Measurements from ENCODE around the gene SMYD4. TPM values are rescaled to one million over a fixed set of nuclear protein-coding genes. Genes with fewer than 3 reads are reported as not detected.

SMYD4 gene
- total and polyA plus RNA-seq, 9 of the 15 experiments (the other 6 are each of a cell fraction or from before 2014, with no cell fraction given): 1.3 to 10.2 (median 6.7) TPM

DNA sequence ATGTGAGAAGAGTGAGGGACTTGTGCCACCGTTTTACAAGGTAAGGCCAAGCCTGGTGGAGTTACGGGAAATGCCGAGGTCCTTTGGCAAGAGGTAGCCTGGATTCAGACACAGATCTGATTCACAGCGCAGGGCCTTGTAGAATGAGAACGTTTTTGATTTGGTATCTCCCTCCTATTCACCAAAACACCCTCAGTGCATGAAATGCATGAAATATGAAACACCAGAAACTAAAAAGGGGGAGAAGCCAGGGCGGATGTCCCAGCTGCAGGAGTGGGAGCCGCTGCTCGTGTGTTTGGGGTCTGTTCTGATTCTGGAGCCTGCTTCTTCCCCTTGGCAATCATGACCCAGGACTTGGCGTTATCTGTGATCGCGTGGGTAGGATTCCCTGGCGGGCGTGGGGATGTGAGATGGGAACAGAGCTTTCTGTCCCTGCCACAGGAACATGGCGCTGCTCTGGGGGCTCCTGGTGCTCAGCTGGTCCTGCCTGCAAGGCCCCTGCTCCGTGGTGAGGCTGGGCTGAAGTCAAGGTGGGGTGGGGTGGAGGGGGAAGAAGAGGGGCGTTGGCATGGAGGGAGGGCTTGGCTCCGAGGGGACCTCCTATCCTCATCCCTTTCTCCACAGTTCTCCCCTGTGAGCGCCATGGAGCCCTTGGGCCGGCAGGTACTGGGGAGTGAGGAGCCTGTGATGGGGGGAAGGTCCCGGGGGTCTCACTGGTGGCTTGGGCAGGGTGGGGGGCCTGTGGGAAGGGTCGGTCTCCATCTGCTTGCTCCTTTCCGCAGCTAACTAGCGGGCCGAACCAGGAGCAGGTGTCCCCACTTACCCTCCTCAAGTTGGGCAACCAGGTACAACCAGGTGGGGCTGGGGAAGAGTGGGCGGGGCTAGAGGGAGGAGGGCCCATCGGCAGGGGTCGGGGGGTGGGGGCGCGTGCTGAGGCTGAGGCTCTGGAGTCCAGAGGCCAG, 84.9 kb downstream of the SMYD4 start (continued):
- no peak for TF ChIP-seq MAFK (IDR thresholded peaks at IDR 0.05; ENCODE audit: low read length)
- TF ChIP-seq, protein P1, sequence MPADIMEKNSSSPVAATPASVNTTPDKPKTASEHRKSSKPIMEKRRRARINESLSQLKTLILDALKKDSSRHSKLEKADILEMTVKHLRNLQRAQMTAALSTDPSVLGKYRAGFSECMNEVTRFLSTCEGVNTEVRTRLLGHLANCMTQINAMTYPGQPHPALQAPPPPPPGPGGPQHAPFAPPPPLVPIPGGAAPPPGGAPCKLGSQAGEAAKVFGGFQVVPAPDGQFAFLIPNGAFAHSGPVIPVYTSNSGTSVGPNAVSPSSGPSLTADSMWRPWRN (IDR thresholded peaks at IDR 0.05; ENCODE audit: low read depth): no peak
- TF ChIP-seq SMARCA4 (IDR thresholded peaks at IDR 0.05): no peak
- no peak for TF ChIP-seq PML (IDR thresholded peaks at IDR 0.05; ENCODE audit: low read length)
- TF ChIP-seq, protein P2, sequence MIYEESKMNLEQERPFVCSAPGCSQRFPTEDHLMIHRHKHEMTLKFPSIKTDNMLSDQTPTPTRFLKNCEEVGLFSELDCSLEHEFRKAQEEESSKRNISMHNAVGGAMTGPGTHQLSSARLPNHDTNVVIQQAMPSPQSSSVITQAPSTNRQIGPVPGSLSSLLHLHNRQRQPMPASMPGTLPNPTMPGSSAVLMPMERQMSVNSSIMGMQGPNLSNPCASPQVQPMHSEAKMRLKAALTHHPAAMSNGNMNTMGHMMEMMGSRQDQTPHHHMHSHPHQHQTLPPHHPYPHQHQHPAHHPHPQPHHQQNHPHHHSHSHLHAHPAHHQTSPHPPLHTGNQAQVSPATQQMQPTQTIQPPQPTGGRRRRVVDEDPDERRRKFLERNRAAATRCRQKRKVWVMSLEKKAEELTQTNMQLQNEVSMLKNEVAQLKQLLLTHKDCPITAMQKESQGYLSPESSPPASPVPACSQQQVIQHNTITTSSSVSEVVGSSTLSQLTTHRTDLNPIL (CRISPR knock-in tag; IDR thresholded peaks at IDR 0.05): no peak
- TF ChIP-seq, protein P3, sequence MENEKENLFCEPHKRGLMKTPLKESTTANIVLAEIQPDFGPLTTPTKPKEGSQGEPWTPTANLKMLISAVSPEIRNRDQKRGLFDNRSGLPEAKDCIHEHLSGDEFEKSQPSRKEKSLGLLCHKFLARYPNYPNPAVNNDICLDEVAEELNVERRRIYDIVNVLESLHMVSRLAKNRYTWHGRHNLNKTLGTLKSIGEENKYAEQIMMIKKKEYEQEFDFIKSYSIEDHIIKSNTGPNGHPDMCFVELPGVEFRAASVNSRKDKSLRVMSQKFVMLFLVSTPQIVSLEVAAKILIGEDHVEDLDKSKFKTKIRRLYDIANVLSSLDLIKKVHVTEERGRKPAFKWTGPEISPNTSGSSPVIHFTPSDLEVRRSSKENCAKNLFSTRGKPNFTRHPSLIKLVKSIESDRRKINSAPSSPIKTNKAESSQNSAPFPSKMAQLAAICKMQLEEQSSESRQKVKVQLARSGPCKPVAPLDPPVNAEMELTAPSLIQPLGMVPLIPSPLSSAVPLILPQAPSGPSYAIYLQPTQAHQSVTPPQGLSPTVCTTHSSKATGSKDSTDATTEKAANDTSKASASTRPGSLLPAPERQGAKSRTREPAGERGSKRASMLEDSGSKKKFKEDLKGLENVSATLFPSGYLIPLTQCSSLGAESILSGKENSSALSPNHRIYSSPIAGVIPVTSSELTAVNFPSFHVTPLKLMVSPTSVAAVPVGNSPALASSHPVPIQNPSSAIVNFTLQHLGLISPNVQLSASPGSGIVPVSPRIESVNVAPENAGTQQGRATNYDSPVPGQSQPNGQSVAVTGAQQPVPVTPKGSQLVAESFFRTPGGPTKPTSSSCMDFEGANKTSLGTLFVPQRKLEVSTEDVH (IDR thresholded peaks at IDR 0.05; ENCODE audit: low read depth, partially characterized antibody): no peak
- TF ChIP-seq ZC3H11A (IDR thresholded peaks at IDR 0.05; ENCODE audit: low read depth, low read length): no peak
- no peak for TF ChIP-seq KHSRP (IDR thresholded peaks at IDR 0.05)
- TF ChIP-seq, protein P4, sequence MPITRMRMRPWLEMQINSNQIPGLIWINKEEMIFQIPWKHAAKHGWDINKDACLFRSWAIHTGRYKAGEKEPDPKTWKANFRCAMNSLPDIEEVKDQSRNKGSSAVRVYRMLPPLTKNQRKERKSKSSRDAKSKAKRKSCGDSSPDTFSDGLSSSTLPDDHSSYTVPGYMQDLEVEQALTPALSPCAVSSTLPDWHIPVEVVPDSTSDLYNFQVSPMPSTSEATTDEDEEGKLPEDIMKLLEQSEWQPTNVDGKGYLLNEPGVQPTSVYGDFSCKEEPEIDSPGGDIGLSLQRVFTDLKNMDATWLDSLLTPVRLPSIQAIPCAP (CRISPR knock-in tag; IDR thresholded peaks at IDR 0.05; ENCODE audit: borderline replicate concordance): no peak
- TF ChIP-seq, protein P5, sequence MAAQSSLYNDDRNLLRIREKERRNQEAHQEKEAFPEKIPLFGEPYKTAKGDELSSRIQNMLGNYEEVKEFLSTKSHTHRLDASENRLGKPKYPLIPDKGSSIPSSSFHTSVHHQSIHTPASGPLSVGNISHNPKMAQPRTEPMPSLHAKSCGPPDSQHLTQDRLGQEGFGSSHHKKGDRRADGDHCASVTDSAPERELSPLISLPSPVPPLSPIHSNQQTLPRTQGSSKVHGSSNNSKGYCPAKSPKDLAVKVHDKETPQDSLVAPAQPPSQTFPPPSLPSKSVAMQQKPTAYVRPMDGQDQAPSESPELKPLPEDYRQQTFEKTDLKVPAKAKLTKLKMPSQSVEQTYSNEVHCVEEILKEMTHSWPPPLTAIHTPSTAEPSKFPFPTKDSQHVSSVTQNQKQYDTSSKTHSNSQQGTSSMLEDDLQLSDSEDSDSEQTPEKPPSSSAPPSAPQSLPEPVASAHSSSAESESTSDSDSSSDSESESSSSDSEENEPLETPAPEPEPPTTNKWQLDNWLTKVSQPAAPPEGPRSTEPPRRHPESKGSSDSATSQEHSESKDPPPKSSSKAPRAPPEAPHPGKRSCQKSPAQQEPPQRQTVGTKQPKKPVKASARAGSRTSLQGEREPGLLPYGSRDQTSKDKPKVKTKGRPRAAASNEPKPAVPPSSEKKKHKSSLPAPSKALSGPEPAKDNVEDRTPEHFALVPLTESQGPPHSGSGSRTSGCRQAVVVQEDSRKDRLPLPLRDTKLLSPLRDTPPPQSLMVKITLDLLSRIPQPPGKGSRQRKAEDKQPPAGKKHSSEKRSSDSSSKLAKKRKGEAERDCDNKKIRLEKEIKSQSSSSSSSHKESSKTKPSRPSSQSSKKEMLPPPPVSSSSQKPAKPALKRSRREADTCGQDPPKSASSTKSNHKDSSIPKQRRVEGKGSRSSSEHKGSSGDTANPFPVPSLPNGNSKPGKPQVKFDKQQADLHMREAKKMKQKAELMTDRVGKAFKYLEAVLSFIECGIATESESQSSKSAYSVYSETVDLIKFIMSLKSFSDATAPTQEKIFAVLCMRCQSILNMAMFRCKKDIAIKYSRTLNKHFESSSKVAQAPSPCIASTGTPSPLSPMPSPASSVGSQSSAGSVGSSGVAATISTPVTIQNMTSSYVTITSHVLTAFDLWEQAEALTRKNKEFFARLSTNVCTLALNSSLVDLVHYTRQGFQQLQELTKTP (IDR thresholded peaks at IDR 0.05; ENCODE audit: low read depth in 1 of 2, partially characterized antibody in 2 of 2): no peak
- no peak for TF ChIP-seq ZFP36 (IDR thresholded peaks at IDR 0.05; ENCODE audit: low read depth, low read length, partially characterized antibody)

Data from K562 (cell line).